Measurements from ENCODE around the gene BRPF3.

BRPF3 gene

DNA sequence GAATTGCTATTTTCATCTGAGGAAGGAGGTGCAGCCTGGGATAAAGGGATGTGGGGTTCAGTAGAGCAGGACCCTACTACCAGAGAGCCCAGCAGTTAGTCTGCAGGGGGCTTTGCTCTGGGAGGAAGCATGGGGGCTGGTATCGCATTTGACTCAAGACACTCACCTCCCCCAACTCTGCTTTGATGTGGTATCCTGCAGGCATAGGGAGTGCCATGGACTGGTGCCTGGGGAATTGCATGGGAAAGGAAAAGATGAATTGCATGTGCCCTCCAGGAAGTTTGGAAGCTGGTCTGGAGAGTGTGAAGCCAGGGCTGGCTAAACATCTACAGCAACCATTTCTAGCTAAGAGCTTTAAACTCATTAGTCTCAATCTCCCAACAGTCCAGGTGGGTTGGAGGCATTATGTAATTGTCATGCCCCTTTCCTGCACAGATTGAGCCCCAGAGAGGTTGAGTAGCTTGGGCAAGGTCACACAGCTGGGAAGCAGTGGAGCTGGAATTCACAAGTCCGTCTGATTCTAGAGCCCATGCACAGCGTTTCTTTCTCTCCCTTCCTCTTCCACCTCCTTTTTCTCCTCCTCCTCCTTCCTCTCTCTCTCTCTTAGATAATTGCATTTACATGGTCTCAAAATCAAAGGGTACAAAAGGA, 47.1 kb downstream of the BRPF3 start:
- TF ChIP-seq, protein P1, sequence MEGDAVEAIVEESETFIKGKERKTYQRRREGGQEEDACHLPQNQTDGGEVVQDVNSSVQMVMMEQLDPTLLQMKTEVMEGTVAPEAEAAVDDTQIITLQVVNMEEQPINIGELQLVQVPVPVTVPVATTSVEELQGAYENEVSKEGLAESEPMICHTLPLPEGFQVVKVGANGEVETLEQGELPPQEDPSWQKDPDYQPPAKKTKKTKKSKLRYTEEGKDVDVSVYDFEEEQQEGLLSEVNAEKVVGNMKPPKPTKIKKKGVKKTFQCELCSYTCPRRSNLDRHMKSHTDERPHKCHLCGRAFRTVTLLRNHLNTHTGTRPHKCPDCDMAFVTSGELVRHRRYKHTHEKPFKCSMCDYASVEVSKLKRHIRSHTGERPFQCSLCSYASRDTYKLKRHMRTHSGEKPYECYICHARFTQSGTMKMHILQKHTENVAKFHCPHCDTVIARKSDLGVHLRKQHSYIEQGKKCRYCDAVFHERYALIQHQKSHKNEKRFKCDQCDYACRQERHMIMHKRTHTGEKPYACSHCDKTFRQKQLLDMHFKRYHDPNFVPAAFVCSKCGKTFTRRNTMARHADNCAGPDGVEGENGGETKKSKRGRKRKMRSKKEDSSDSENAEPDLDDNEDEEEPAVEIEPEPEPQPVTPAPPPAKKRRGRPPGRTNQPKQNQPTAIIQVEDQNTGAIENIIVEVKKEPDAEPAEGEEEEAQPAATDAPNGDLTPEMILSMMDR (conservative IDR thresholded peaks at IDR 0.05): no peak
- no peak for TF ChIP-seq ZFX (IDR thresholded peaks at IDR 0.05)
- no peak overlapping the region for H3K27ac ChIP-seq

DNA sequence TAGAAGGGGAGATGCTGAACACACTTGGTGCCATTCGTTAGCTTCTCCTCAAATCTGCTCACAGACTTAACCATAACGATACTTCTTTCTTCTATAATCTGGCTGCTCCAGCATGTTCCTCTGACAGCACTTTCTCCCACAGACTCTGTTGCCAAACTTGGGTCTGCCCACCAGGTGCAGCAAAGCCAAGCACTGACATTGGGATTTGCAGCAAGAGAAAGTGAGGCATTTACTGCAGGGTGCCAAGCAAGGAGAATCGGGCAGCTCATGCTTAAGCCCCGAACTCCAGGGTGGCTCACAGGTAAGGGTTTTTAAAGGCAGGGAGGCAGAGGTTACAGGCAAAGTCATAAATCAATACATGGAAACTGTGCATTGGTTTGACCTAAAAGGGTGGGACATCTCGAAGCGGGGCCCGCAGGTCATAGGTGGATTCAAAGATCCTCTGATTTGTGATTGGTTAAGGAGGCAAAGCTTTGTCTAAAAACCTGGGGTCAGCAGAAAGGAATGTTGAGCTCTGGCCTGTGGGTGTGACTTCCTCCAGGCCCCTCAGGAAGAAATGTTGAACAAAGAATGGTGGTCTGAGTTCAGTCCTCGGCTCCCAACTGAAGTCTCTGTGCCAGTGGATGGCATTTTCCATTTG, 48.2 kb downstream of the BRPF3 start:
- TF ChIP-seq, protein P1 (conservative IDR thresholded peaks at IDR 0.05): no peak
- no peak for TF ChIP-seq ZFX (IDR thresholded peaks at IDR 0.05)
- no peak overlapping the region for H3K27ac ChIP-seq

- peak overlapping the region; percentile 49 for H3K27ac ChIP-seq
- TF ChIP-seq, protein P1 (conservative IDR thresholded peaks at IDR 0.05): peak; percentile 87
- no peak for TF ChIP-seq ZFX (IDR thresholded peaks at IDR 0.05)
Observed at GRCh38 chr6:36245572-36246061, 49.1 kb downstream of the BRPF3 start.

DNA sequence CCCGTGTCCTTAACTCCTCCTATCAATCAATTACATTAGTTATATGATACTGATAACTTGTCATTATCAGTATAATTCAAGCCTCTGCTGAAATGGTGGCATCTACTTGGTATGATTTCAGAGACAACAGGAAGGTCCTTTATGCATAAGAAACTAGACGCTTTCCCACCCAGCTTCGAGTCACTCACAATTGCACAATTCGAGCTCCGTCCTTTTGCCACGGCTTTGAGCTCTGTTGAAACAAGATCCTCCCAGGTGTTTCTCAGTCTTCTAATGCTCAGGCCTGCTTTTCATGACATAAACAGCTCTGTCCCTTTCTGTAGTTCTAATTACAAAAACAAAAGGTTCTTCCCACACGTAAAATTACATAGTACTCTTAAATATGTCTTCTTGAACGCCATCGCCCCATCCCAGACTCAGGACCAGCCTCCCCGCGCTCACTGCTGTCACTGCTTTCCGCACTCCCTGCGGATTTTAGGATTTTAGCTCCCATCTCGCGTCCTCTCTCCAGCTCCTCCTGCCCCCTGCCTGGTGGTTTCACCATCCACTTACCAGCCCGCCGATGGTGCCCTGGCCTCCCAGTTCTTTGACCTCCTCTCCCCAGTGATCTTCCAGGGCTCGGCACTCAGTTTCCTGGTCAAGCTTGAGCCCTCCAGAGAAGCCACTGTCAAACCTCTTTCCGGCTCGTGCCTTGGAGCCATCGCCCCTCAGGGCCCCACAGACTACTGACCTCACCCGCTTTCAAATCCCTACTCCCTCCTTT, 50.1 kb downstream of the BRPF3 start:
- TF ChIP-seq, protein P1 (conservative IDR thresholded peaks at IDR 0.05): no peak
- no peak for TF ChIP-seq ZFX (IDR thresholded peaks at IDR 0.05)
- peak overlapping the region; percentile 49 for H3K27ac ChIP-seq

GRCh38 chr6:36247693-36248092, 51.1 kb downstream of the BRPF3 start:
- H3K27ac ChIP-seq: no peak overlapping the region
- TF ChIP-seq ZFX (IDR thresholded peaks at IDR 0.05): no peak
- TF ChIP-seq, protein P1 (conservative IDR thresholded peaks at IDR 0.05): no peak

GRCh38 chr6:36248980-36249379, 52.4 kb downstream of the BRPF3 start:
- no peak overlapping the region for H3K27ac ChIP-seq

More at GRCh38 chr6:36248980-36249379, 52.4 kb downstream of the BRPF3 start:
- TF ChIP-seq, protein P1 (conservative IDR thresholded peaks at IDR 0.05): no peak
- TF ChIP-seq ZFX (IDR thresholded peaks at IDR 0.05): no peak
